HEK293 (cell line): ENCODE data around the gene RAP1A.

Experiments used
- CTCF ChIA-PET: fragments of 350-600 bp; formaldehyde crosslinking; extraction: SDS; loops from one replicate; lab custom pipeline; 2021; ENCODE audit warnings: antibody characterized with exemption; lab: Yijun Ruan, JAX
- POLR2A ChIA-PET: fragments of 300-600 bp; formaldehyde crosslinking; extraction: SDS; loops from one replicate; lab custom pipeline; 2020; ENCODE audit warnings: antibody characterized with exemption, inconsistent platforms; lab: Yijun Ruan, JAX
- H3K27ac ChIP-seq: fragments of 200-500 bp; sonication (Bioruptor generic); 2 replicates; pipeline ENCODE4 v1.5.1; 2014; ENCODE audit warnings: low read depth, low read length, control low read depth, inconsistent platforms; ENCODE audit errors: extremely low read depth
- H3K36me3 ChIP-seq, 2 experiments: fragments of 200-500 bp in 1 of 2; sonication (Bioruptor generic) in 1 of 2; 1 replicate in 1 of 2; 2 replicates in 1 of 2; pipeline ENCODE4 v1.5.1; 2014 to 2017; ENCODE audit warnings: inconsistent platforms in 2 of 2, low read length in 2 of 2; ENCODE audit not compliant: control insufficient read depth in 2 of 2, insufficient read depth in 1 of 2
- H3K4me1 ChIP-seq: fragments of 200-500 bp; sonication (Bioruptor generic); 2 replicates; pipeline ENCODE4 v1.5.1; 2014; ENCODE audit warnings: mild to moderate bottlenecking, low read length, inconsistent platforms; ENCODE audit not compliant: control insufficient read depth, insufficient read depth
- H3K4me3 ChIP-seq: 2 replicates; pipeline ENCODE4 v1.5.1; 2011; ENCODE audit warnings: low read depth, mild to moderate bottlenecking, control low read depth, low read length, moderate library complexity
- H3K9me3 ChIP-seq: fragments of 200-500 bp; sonication (Bioruptor generic); 2 replicates; pipeline ENCODE4 v1.5.1; 2014; ENCODE audit warnings: low read depth, low read length, inconsistent platforms; ENCODE audit not compliant: control insufficient read depth, insufficient read depth
- AEBP2 ChIP-seq: fragments of 450-650 bp; formaldehyde crosslinking; IDR thresholded peaks from 2 replicates; pipeline ENCODE4 v1.5.1; 2016; ENCODE audit warnings: missing biosample characterization, missing genetic modification characterization, borderline replicate concordance
- BCL11A ChIP-seq: fragments of 450-650 bp; formaldehyde crosslinking; IDR thresholded peaks from 2 replicates; pipeline ENCODE4 v1.5.1; 2016; ENCODE audit warnings: low read depth, missing biosample characterization, missing genetic modification characterization
- EGR2 ChIP-seq: fragments of 450-650 bp; formaldehyde crosslinking; IDR thresholded peaks from 2 replicates; pipeline ENCODE4 v1.5.1; 2016; ENCODE audit warnings: low read depth, missing biosample characterization, missing genetic modification characterization
- GLIS2 ChIP-seq: fragments of 450-650 bp; formaldehyde crosslinking; IDR thresholded peaks from 2 replicates; pipeline ENCODE4 v1.5.1; 2016; ENCODE audit warnings: missing biosample characterization, missing genetic modification characterization
- OSR2 ChIP-seq: fragments of 450-650 bp; formaldehyde crosslinking; IDR thresholded peaks from 2 replicates; pipeline ENCODE4 v1.5.1; 2016; ENCODE audit warnings: missing biosample characterization, missing genetic modification characterization
- SCRT1 ChIP-seq: fragments of 450-650 bp; formaldehyde crosslinking; IDR thresholded peaks from 2 replicates; pipeline ENCODE4 v1.5.1; 2016; ENCODE audit warnings: missing biosample characterization, missing genetic modification characterization, borderline replicate concordance
- TCF7L2 ChIP-seq: IDR thresholded peaks from 2 replicates; pipeline ENCODE4 v1.6.1; 2011; ENCODE audit warnings: low read depth, mild to moderate bottlenecking, inconsistent platforms, low read length, moderate library complexity, borderline replicate concordance
- ZBTB1 ChIP-seq: fragments of 450-650 bp; formaldehyde crosslinking; IDR thresholded peaks from 2 replicates; pipeline ENCODE4 v1.5.1; 2016; ENCODE audit warnings: missing biosample characterization, missing genetic modification characterization
- ZBTB17 ChIP-seq: fragments of 450-650 bp; formaldehyde crosslinking; IDR thresholded peaks from 2 replicates; pipeline ENCODE4 v1.5.1; 2016; ENCODE audit warnings: missing biosample characterization, missing genetic modification characterization
- ZBTB8A ChIP-seq: fragments of 450-650 bp; formaldehyde crosslinking; IDR thresholded peaks from 2 replicates; pipeline ENCODE4 v1.5.1; 2016; ENCODE audit warnings: missing biosample characterization, missing genetic modification characterization
- ZFHX2 ChIP-seq: fragments of 450-650 bp; formaldehyde crosslinking; conservative IDR thresholded peaks from 2 replicates; pipeline ENCODE4 v1.5.1; 2016; ENCODE audit warnings: missing biosample characterization, missing genetic modification characterization
- ZFP41 ChIP-seq: fragments of 450-650 bp; formaldehyde crosslinking; IDR thresholded peaks from 2 replicates; pipeline ENCODE4 v1.5.1; 2016; ENCODE audit warnings: missing biosample characterization, missing genetic modification characterization, borderline replicate concordance
- ZNF114 ChIP-seq: fragments of 450-650 bp; formaldehyde crosslinking; IDR thresholded peaks from 2 replicates; pipeline ENCODE4 v1.5.0; 2017; ENCODE audit warnings: missing biosample characterization, missing genetic modification characterization
- ZNF132 ChIP-seq: fragments of 450-650 bp; formaldehyde crosslinking; IDR thresholded peaks from 2 replicates; pipeline ENCODE4 v1.5.1; 2017; ENCODE audit warnings: missing biosample characterization, missing genetic modification characterization, borderline replicate concordance
- ZNF169 ChIP-seq: fragments of 450-650 bp; formaldehyde crosslinking; IDR thresholded peaks from 2 replicates; pipeline ENCODE4 v1.5.1; 2016; ENCODE audit warnings: missing biosample characterization, missing genetic modification characterization
- ZNF221 ChIP-seq: fragments of 450-650 bp; formaldehyde crosslinking; IDR thresholded peaks from 2 replicates; pipeline ENCODE4 v1.5.1; 2017; ENCODE audit warnings: missing biosample characterization, missing genetic modification characterization, borderline replicate concordance
- ZNF239 ChIP-seq: fragments of 450-650 bp; formaldehyde crosslinking; IDR thresholded peaks from 2 replicates; pipeline ENCODE4 v1.5.1; 2016; ENCODE audit warnings: missing biosample characterization, missing genetic modification characterization
- ZNF274 ChIP-seq, 2 experiments: fragments of 200-500 bp in 1 of 2; fragments of 450-650 bp in 1 of 2; sonication (Bioruptor generic) in 1 of 2; formaldehyde crosslinking in 1 of 2; IDR thresholded peaks; 2 replicates each; pipeline versions ENCODE4 v1.5.1 to v1.6.1; 2014 to 2016; ENCODE audit warnings: borderline replicate concordance in 1 of 2, inconsistent platforms in 1 of 2, low read length in 1 of 2, missing biosample characterization in 1 of 2, missing genetic modification characterization in 1 of 2
- ZNF488 ChIP-seq: fragments of 450-650 bp; formaldehyde crosslinking; IDR thresholded peaks from 2 replicates; pipeline ENCODE4 v1.5.1; 2016; ENCODE audit warnings: missing biosample characterization, missing genetic modification characterization
- ZNF561 ChIP-seq: fragments of 450-650 bp; IDR thresholded peaks from 2 replicates; pipeline ENCODE4 v1.5.1; 2018; ENCODE audit warnings: missing biosample characterization, missing genetic modification characterization, borderline replicate concordance
- ZNF645 ChIP-seq: fragments of 450-650 bp; formaldehyde crosslinking; IDR thresholded peaks from 2 replicates; pipeline ENCODE4; 2016; ENCODE audit warnings: missing biosample characterization, missing genetic modification characterization
- ZNF654 ChIP-seq: fragments of 450-650 bp; formaldehyde crosslinking; IDR thresholded peaks from 2 replicates; pipeline ENCODE4 v1.5.1; 2016; ENCODE audit warnings: low read depth, missing biosample characterization, missing genetic modification characterization
- ZNF660 ChIP-seq: fragments of 450-650 bp; IDR thresholded peaks from 2 replicates; pipeline ENCODE4 v1.5.1; 2018; ENCODE audit warnings: missing biosample characterization, mild to moderate bottlenecking, missing genetic modification characterization
- ZSCAN16 ChIP-seq: fragments of 450-650 bp; formaldehyde crosslinking; IDR thresholded peaks from 2 replicates; pipeline ENCODE4 v1.5.1; 2016; ENCODE audit warnings: missing biosample characterization, missing genetic modification characterization
- TF ChIP-seq, protein P1 (sequence below): fragments of 450-650 bp; formaldehyde crosslinking; IDR thresholded peaks from 2 replicates; pipeline ENCODE4 v1.5.1; 2016; ENCODE audit warnings: missing biosample characterization, missing genetic modification characterization, low read depth
- TF ChIP-seq, protein P2 (sequence below): fragments of 450-650 bp; formaldehyde crosslinking; IDR thresholded peaks from 2 replicates; pipeline ENCODE4 v1.5.1; 2016; ENCODE audit warnings: missing biosample characterization, missing genetic modification characterization
- TF ChIP-seq, protein P3 (sequence below): fragments of 450-650 bp; IDR thresholded peaks from 2 replicates; pipeline ENCODE4 v1.5.1; 2018; ENCODE audit warnings: missing biosample characterization, mild to moderate bottlenecking, missing genetic modification characterization

The RAP1A gene

DNA sequence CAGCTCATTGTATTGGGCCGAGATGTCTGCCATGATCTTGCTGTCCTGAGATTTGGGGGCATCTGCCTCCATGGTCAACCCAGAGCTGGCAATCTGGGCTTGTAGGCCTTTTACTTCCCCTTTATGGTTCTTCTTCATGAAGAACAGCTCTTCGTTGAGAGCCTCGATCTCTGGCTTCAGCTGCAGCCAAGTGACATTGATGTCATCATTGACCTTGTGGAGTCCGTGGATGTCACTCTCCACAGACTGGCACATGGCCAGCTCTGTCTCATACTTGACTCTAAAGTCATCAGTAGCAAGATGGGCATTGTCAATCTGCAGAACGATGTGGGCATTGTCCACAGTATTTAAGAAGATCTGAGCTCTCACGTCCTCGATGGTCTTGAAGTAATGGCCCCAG, 29.2 kb downstream of the RAP1A start:
- CTCF ChIA-PET = interaction anchor here (0.9 kb wide), 1 partner anchor 108 kb away, joined by 3 read pairs; no protein-coding TSS in a partner anchor
- Histone ChIP-seq H3K36me3 (no peaks in the 10 kb centered on the region; a peak in 1 of 3 replicates), H3K27ac (no peak overlapping the region), H3K4me3 (no peak overlapping the region), H3K9me3 (no peaks in the 10 kb centered on the region), H3K4me1 (no peaks in the 10 kb centered on the region)
- POLR2A ChIA-PET = no interaction called here
- TF ChIP-seq TCF7L2 = no peak
- no peak for TF ChIP-seq ZSCAN16 (tag by site-specific recombination)
- TF ChIP-seq, protein P1, sequence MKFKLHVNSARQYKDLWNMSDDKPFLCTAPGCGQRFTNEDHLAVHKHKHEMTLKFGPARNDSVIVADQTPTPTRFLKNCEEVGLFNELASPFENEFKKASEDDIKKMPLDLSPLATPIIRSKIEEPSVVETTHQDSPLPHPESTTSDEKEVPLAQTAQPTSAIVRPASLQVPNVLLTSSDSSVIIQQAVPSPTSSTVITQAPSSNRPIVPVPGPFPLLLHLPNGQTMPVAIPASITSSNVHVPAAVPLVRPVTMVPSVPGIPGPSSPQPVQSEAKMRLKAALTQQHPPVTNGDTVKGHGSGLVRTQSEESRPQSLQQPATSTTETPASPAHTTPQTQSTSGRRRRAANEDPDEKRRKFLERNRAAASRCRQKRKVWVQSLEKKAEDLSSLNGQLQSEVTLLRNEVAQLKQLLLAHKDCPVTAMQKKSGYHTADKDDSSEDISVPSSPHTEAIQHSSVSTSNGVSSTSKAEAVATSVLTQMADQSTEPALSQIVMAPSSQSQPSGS = no peak
- TF ChIP-seq, protein P2, sequence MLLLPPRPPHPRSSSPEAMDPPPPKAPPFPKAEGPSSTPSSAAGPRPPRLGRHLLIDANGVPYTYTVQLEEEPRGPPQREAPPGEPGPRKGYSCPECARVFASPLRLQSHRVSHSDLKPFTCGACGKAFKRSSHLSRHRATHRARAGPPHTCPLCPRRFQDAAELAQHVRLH = no peak
- no peak for TF ChIP-seq ZFP41 (tag by site-specific recombination)
- no peak for TF ChIP-seq BCL11A
- no peak for TF ChIP-seq ZBTB1 (tag by site-specific recombination)
- TF ChIP-seq EGR2 (tag by site-specific recombination) = no peak
- TF ChIP-seq OSR2 (tag by site-specific recombination) = no peak
- TF ChIP-seq GLIS2 (tag by site-specific recombination) = no peak
- TF ChIP-seq SCRT1 (tag by site-specific recombination) = no peak
- no peak for TF ChIP-seq ZBTB17 (tag by site-specific recombination)
- TF ChIP-seq ZNF114 (tag by site-specific recombination) = no peak
- no peak for TF ChIP-seq ZNF132

GRCh38 chr1:111649227-111649626, 29.6 kb downstream of the RAP1A start:
- Histone ChIP-seq H3K4me3 (no peak overlapping the region), H3K9me3 (no peaks in the 10 kb centered on the region), H3K4me1 (no peaks in the 10 kb centered on the region), H3K27ac (no peak overlapping the region), H3K36me3 (no peaks in the 10 kb centered on the region; a peak in 1 of 3 replicates)
- ChIA-PET POLR2A (no interaction called here), CTCF (interaction anchor here (0.9 kb wide), 1 partner anchor 108 kb away, joined by 3 read pairs; no protein-coding TSS in a partner anchor)
- TF ChIP-seq ZNF561 (tag by site-specific recombination) = no peak
- no peak for TF ChIP-seq ZNF488 (tag by site-specific recombination)

DNA sequence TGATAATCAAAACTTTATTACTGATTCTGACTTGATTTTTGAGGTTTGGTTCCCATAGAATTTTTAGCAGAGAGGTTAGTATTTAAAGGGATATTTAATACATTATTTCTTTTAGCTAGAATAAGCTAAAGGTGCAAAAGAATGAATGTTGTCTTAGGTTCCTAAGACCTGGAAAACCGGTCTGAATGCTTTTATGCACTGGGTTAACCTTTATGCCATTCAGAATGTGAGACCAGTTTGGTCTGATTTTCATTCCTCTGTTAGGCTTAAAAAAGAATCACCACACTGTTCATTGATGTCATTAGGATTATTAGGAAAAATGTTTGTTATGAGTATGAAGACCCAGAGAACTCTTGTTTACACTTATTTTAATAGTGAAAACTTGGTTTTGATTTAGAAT, 30.1 kb downstream of the RAP1A start:
- ChIA-PET CTCF (no interaction called here), POLR2A (no interaction called here)
- Histone ChIP-seq H3K36me3 (no peaks in the 10 kb centered on the region; a peak in 1 of 3 replicates), H3K4me3 (no peak overlapping the region), H3K27ac (no peak overlapping the region), H3K9me3 (no peaks in the 10 kb centered on the region), H3K4me1 (no peaks in the 10 kb centered on the region)
- TF ChIP-seq, protein P3, sequence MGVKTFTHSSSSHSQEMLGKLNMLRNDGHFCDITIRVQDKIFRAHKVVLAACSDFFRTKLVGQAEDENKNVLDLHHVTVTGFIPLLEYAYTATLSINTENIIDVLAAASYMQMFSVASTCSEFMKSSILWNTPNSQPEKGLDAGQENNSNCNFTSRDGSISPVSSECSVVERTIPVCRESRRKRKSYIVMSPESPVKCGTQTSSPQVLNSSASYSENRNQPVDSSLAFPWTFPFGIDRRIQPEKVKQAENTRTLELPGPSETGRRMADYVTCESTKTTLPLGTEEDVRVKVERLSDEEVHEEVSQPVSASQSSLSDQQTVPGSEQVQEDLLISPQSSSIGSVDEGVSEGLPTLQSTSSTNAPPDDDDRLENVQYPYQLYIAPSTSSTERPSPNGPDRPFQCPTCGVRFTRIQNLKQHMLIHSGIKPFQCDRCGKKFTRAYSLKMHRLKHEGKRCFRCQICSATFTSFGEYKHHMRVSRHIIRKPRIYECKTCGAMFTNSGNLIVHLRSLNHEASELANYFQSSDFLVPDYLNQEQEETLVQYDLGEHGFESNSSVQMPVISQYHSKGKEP = no peak
- TF ChIP-seq ZNF660 (tag by site-specific recombination) = no peak
- TF ChIP-seq ZFHX2 (tag by site-specific recombination) = no peak
- TF ChIP-seq ZNF654 (tag by site-specific recombination) = no peak
- no peak for TF ChIP-seq AEBP2 (tag by site-specific recombination)
- no peak for TF ChIP-seq ZBTB8A (tag by site-specific recombination)
- no peak for TF ChIP-seq ZNF274 (IDR thresholded peaks at IDR 0.05; ENCODE audit: low read length)
- TF ChIP-seq ZNF274 (tag by site-specific recombination; IDR thresholded peaks at IDR 0.05; ENCODE audit: borderline replicate concordance) = no peak
- TF ChIP-seq ZNF169 (tag by site-specific recombination) = no peak
- TF ChIP-seq ZNF239 (tag by site-specific recombination) = no peak
- no peak for TF ChIP-seq ZNF645 (tag by site-specific recombination)
- TF ChIP-seq ZNF221 = no peak
